AG04450 (cell line): ENCODE results near the gene PGS1. TPM values are rescaled to one million over a fixed set of nuclear protein-coding genes. Genes with fewer than 3 reads are reported as not detected.
A peak's percentile ranks its signal among the peaks of the same experiment; 100 is the strongest.

Source experiments
- CTCF ChIA-PET: fragments of 300-600, 350-600 bp; formaldehyde crosslinking; extraction: SDS; loops from one replicate; lab custom pipeline; 2022; ENCODE audit warnings: antibody characterized with exemption, inconsistent platforms; lab: Charles Lee
- POLR2A ChIA-PET: fragments of 350-600 bp; formaldehyde crosslinking; extraction: SDS; loops from one replicate; lab custom pipeline; 2021; ENCODE audit warnings: antibody characterized with exemption, inconsistent platforms; lab: Yijun Ruan, JAX
- DNase-seq: peaks from one replicate; pipeline ENCODE4 v3.0.0-alpha.2; 2011; ENCODE audit warnings: low read depth, low spot score
- H3K27ac ChIP-seq: one replicate; pipeline ENCODE4 v1.5.1; 2012; ENCODE audit warnings: low read depth, low read length, control low read depth
- H3K27me3 ChIP-seq: one replicate; pipeline ENCODE4 v1.6.0; 2012; ENCODE audit warnings: low read length; ENCODE audit not compliant: control insufficient read depth, insufficient read depth
- H3K4me3 ChIP-seq: 2 replicates; pipeline ENCODE4 v1.5.1; 2011; ENCODE audit warnings: mild to moderate bottlenecking, low read depth, low read length, control low read depth
- H3K9me3 ChIP-seq: 2 replicates; pipeline ENCODE4 v1.5.1; 2012; ENCODE audit warnings: low read length; ENCODE audit not compliant: control insufficient read depth, insufficient read depth
- polyA plus RNA-seq: library from polyadenylated mRNA; depleted of rRNA; stranded (reverse); fragments of >200 nt; gene quantifications from 2 replicates; pipeline ENCODE4 v1.2.3, GENCODE V29; 2011
- TF ChIP-seq, protein P1 (sequence below): IDR thresholded peaks from 2 replicates; pipeline ENCODE4 v1.5.1; 2011; ENCODE audit warnings: low read depth, low read length, control low read depth, inconsistent platforms

Gene PGS1
- polyA plus RNA-seq, 1 experiment, result 31.0 TPM

DNA sequence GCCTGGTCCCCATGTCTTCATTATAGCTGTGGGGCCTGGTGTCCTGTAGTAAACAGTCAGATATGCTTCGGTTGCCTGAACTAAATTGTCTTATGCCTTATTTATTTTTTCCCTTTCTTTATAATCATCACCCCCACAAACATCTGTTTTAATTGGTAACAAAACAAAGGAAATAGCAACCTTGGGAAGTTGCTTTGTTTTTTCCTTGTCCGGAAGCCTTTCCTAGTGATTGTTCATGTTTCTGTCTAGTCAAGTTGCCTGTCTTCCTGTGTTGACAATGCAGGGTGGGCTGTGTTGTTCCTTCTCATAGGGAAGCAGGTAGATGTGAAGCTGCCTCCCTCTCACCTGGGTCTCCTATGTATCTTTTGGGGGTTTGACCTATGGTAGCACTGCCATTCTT lies 16.7 kb downstream of the PGS1 start:
- no peaks in the 10 kb centered on the region for H3K27me3 ChIP-seq
- TF ChIP-seq, protein P1, sequence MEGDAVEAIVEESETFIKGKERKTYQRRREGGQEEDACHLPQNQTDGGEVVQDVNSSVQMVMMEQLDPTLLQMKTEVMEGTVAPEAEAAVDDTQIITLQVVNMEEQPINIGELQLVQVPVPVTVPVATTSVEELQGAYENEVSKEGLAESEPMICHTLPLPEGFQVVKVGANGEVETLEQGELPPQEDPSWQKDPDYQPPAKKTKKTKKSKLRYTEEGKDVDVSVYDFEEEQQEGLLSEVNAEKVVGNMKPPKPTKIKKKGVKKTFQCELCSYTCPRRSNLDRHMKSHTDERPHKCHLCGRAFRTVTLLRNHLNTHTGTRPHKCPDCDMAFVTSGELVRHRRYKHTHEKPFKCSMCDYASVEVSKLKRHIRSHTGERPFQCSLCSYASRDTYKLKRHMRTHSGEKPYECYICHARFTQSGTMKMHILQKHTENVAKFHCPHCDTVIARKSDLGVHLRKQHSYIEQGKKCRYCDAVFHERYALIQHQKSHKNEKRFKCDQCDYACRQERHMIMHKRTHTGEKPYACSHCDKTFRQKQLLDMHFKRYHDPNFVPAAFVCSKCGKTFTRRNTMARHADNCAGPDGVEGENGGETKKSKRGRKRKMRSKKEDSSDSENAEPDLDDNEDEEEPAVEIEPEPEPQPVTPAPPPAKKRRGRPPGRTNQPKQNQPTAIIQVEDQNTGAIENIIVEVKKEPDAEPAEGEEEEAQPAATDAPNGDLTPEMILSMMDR, result no peak
- ChIA-PET CTCF (interaction anchor here (0.6 to 1.9 kb wide), 2 partner anchors 17 to 144 kb away, joined by 3 to 9 read pairs; no protein-coding TSS in a partner anchor), POLR2A (no interaction called here)
- no peak overlapping the region for H3K4me3 ChIP-seq
- DNase-seq, result no peak
- H3K27ac ChIP-seq, result no peak overlapping the region
- H3K9me3 ChIP-seq, result no peaks in the 10 kb centered on the region

DNA sequence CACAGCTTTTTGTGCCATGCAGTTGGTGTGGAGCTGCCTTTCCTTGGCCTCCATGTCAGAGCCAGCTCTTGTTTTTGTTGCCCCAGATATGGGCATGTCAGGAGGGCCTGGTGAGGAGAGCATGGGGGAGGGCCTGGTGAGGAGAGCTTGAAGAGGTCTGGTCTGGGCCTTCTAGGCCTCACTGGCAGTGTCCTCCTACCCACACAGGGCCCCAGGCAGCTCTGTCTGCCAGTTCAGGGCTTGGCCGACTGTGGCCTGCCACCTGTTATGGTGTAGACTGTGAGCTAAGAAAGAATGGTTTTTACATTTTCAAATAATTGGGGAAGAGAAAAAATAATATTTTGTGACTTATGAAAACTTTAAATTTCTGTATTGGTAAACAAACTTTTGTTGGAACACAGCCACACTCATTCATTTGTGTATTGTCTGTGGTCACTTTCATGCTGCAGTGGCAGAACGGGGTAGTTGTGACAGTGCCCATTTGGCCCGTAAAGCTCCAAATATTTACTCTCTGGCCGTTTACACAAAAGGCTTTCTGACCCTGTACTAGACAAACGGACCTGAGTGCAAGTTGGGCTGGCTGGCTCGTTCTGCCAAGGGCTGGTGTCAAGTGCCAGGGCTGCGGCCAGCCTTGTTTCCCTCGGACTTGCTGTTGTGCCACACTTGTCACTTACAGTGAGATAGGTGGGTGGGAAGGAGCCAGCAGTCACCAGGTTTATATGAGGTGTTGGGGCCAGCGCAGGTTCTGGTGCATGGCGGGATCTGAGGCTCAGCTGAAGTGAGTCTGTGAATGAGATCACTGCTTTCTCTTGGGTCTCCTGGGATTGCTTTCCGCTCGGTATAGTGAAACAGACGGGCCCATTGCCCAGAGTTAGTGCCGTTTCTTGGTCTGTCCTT lies 18.2 kb downstream of the PGS1 start:
- DNase-seq, result no peak
- CTCF ChIA-PET, result interaction anchor here (1.1 to 2.1 kb wide), 4 partner anchors 15 to 146 kb away, joined by 3 to 9 read pairs (median 6); no protein-coding TSS in a partner anchor
- Histone ChIP-seq H3K9me3 (no peaks in the 10 kb centered on the region), H3K4me3 (no peak overlapping the region), H3K27me3 (no peaks in the 10 kb centered on the region), H3K27ac (no peak overlapping the region)
- TF ChIP-seq, protein P1, result no peak
- POLR2A ChIA-PET, result no interaction called here

DNA sequence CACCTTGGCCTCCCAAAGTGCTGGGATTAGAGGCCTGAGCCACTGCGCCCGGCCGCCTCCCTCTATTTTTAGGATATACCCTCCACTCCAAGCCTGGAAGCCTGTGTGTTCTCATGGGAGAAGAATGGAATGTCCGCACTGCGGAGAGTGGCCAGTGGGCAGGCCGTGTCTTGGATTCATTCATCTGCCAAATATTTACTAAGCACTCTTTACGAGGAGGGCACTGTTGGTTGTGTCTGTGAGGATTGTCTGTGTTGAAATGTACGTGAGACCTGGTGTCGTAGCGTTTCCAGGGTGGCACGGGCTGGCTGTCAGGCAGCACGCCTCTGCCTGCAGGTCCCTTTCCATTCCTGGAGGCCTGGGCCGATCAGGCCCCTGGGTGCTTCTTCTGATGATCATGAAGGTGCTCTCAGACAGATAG lies 19.2 kb downstream of the PGS1 start:
- H3K9me3 ChIP-seq, result no peaks in the 10 kb centered on the region
- no peak overlapping the region for H3K4me3 ChIP-seq
- CTCF ChIA-PET, result interaction anchor here (2.1 kb wide), 1 partner anchor 25 kb away, joined by 7 read pairs; no protein-coding TSS in a partner anchor
- no peak for DNase-seq
- H3K27ac ChIP-seq, result no peak overlapping the region
- no peaks in the 10 kb centered on the region for H3K27me3 ChIP-seq
- POLR2A ChIA-PET, result no interaction called here
- TF ChIP-seq, protein P1, result no peak

DNA sequence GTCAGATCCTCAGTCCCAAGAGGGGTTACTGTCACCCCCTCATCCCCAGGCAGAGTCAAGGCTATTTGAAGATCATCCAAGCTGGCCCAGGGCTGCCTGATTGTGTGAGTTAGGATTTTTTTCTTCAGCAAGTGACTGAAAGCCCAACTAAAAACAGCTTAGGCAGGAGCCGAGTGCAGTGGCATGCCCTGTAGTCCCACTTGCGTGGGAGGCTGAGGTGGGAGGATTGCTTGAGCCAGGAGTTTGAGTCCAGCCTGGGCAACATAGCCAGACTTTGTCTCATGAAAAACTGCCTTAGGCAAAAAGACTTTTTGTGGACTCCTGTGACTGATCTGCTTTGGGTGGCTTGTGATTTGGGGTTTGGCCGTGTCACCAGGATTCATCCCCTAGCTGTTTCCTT lies 19.9 kb downstream of the PGS1 start:
- DNase-seq, result no peak
- ChIA-PET CTCF (no interaction called here), POLR2A (no interaction called here)
- Histone ChIP-seq H3K27ac (peak overlapping the region; percentile 11), H3K27me3 (no peaks in the 10 kb centered on the region), H3K9me3 (no peaks in the 10 kb centered on the region), H3K4me3 (no peak overlapping the region)
- TF ChIP-seq, protein P1, result no peak
